ENCODE results near the gene RCL1. TPM values are rescaled to one million over a fixed set of nuclear protein-coding genes. Genes with fewer than 3 reads are reported as not detected.

RCL1 gene
- total RNA-seq, 1 donor, result 10.4 TPM

- H3K4me3 ChIP-seq (ENCODE audit: low read depth, low read length), result no peak overlapping the region
- TF ChIP-seq CTCF (IDR thresholded peaks at IDR 0.05; ENCODE audit: insufficient read depth, low read depth, low read length), result no peak
- DNase-seq (ENCODE audit: low read depth), result peak; percentile 36
These were observed 37.6 kb upstream of the RCL1 start for GRCh38 chr9:4755026-4755609.

GRCh38 chr9:4756420-4756819, 36.3 kb upstream of the RCL1 start:
- DNase-seq (ENCODE audit: low read depth), result no peak
- TF ChIP-seq CTCF (IDR thresholded peaks at IDR 0.05; ENCODE audit: insufficient read depth, low read depth, low read length), result no peak
- H3K4me3 ChIP-seq (ENCODE audit: low read depth, low read length), result no peak overlapping the region

- no peak for TF ChIP-seq CTCF (IDR thresholded peaks at IDR 0.05; ENCODE audit: insufficient read depth, low read depth, low read length)
- H3K4me3 ChIP-seq (ENCODE audit: low read depth, low read length), result no peak overlapping the region
- DNase-seq (ENCODE audit: low read depth), result no peak
These were observed 32.6 kb upstream of the RCL1 start for GRCh38 chr9:4760122-4760521.

- peak; percentile 78 for TF ChIP-seq CTCF (IDR thresholded peaks at IDR 0.05; ENCODE audit: insufficient read depth, low read depth, low read length)
- peak; percentile 77 for DNase-seq (ENCODE audit: low read depth)
- no peak overlapping the region for H3K4me3 ChIP-seq (ENCODE audit: low read depth, low read length)
These were observed 30.4 kb upstream of the RCL1 start for GRCh38 chr9:4762108-4762885.

- H3K4me3 ChIP-seq (ENCODE audit: low read depth, low read length), result no peak overlapping the region
- no peak for TF ChIP-seq CTCF (IDR thresholded peaks at IDR 0.05; ENCODE audit: insufficient read depth, low read depth, low read length)
- peak; percentile 43 for DNase-seq (ENCODE audit: low read depth)
These were observed 29.7 kb upstream of the RCL1 start for GRCh38 chr9:4762886-4763541.

GRCh38 chr9:4764033-4764432, 28.7 kb upstream of the RCL1 start:
- DNase-seq (ENCODE audit: low read depth), result no peak
- TF ChIP-seq CTCF (IDR thresholded peaks at IDR 0.05; ENCODE audit: insufficient read depth, low read depth, low read length), result no peak
- H3K4me3 ChIP-seq (ENCODE audit: low read depth, low read length), result no peak overlapping the region

Measured in fibroblast of villous mesenchyme (primary cell).